Measurements from ENCODE around the gene NNMT.

Gene NNMT

DNA sequence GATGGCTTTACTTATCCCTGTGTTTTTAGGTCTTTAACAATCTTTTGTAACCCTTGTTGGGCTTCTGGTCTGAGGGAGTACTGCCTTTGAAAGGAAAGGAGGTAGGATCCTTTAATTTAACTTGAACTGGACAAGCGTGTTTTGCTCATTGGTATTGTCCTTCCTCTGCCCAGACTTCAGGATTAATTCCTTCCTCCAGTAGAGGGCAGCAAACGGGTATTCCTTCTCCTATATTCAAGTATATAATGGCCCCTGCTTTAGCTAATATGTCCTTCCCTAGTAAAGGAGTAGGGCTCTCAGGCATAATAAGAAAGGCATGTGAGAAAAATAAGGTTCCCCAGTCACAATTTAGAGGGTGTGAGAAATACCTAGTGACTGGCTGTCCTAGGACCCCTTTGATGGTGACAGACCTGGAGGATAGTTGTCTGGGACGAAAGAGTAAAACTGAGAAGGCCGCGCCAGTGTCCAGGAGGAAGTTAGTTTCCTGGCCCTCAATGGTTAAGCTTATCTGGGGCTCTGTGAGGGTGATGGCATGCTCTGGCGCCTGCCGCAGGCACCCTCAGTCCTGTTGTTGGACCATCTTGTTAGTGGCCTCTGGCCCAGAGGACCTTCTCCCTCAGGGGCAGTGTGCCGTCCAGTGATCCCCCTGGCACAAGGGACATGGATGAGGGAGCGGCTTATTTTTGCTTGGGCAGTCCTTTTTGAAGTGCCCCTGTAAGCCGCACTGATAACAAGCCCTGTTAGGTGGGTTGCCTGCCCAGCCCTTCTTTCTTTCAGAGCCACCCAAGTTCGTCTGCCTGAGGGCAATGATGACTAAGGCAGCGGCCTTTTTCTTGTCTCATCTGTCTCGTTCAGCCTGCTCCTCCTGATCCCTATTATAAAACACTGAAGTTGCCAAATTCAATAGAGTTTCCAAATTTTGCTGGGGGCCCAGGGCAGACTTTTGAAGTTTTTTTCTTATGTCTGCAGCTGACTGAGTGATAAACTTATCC is 52.3 kb downstream of the NNMT start:
- no peak for DNase-seq (ENCODE audit: low read depth, low spot score)

DNA sequence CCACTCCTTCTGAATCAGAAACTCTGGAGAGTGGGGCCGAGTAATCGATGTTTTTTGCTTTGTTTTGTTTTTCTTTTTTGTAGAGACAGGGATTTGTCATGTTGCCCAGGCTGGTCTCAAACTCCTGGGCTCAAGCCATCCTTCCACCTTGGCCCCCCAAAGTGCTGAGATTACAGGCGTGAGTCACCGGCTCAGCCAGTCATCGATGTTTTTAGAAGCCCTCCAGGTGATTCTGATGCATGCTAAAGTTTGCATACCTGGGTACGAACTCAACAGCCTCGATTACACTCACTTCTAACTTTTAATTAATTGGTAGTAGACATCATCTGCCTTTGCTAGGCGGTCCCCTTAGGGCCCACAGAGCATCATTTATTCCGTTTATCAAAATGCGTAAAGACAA is 53.8 kb downstream of the NNMT start:
- DNase-seq (ENCODE audit: low read depth, low spot score), result no peak

DNA sequence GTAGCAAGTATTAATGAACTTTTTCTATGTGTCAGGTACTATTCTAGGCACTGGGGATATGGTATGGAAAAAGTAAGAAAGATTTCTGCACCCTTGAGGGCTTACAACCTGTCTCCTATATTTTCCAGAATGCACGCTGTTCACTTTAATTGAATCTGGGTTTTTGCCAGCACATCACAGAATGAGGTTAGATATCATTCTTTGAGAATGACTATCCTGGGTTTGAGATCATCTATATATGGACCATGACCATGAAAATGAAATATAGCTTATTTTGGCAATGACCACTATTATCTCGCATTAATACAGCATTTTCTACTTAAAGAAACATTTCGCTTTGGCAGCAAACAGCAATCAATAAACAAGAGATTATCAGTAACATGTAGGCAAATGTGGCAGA is 57.2 kb downstream of the NNMT start:
- no peak for DNase-seq (ENCODE audit: low read depth, low spot score)

DNA sequence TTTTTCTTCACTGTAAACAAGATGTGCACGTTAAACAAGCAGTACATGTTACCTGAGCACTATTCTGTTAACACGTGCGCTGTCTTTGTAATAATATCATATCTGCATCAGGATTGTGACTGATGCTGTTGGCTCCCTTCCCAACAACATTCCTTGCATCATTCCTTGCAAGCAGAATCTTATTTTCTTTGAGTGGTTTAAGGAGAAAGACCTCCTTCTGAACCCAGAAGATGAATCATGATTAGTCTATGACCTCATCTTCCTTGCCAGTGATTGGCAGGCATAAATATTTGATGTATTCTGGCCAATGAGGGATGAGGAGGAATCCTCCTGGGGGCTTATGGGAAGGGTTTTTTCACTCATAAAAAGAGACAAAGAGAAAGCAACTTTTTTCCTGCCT is 57.9 kb downstream of the NNMT start:
- no peak for DNase-seq (ENCODE audit: low read depth, low spot score)

DNA sequence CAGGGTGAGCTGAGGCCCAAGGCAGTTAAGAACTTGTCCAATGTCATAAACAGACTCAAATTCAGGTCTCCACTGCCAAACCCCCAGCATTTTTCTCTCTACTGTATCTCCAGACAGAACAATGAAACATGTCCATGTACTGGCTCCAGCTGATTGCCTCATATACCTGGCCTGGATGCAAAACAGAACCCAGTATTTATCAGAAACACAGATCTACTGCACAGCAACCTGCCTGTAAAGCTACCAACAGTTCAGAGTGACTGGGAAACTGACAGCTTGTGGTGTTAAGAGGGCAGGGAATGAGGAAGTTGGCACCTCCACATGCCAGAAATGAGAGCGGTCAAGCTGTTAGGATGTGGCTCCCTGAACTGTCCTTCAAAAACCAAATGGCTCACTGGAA is 62.5 kb downstream of the NNMT start:
- no peak for DNase-seq (ENCODE audit: low read depth, low spot score)

DNA sequence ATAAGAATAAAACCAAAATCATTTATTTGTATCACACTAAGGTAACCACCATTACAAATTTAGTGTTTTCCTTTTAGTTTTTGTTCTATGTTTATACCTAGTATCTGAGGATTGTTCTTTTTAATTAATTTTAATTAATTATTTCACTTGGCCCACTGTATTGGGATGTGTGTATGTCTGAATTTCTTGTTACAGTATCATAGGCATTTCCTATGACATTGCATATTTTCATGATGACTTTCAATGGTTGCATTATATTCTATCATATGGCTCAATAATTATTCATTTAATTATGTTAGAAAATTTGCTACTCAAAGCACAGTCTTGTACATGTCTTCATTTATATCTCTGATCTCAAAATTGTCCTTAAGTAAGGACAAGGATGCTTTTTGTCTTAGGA is 63.1 kb downstream of the NNMT start:
- DNase-seq (ENCODE audit: low read depth, low spot score), result no peak

DNA sequence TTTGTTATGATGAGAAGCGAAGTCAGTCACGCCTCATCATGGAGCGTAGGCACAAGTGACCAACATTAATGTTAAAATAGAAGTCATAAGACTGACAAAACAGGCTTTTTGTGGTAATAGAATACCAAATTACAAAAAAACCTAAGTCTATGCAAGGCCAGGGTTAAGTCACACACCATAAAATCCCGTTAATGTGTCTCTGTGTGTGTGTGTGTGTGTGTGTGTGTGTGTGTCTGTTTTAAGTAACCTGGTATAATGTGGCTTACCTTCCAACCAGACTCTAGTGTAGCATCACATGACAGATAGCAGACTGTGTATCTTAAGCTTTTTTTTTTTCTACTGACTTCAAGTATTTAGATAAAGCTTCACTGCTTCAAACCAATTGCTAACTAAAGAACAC is 66.1 kb downstream of the NNMT start:
- no peak for DNase-seq (ENCODE audit: low read depth, low spot score)

DNA sequence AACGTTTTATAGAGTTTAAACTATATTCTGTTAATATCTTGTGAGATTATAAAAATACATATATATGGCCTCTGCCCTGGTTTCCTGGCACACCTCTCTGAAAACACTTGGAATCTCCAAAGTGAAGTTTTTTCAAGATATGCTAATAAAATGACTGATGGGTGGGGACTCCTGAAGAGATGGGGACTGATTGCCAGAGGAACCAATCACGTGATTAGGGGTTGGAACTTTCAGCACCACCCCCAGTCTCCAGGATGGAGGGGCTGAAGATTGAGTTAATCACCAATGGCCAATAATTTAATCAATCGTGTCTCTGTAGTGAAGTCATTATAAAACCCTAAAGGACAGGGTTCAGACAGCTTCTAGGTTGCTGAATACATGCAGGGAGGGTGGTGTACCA is 66.8 kb downstream of the NNMT start:
- DNase-seq (ENCODE audit: low read depth, low spot score), result no peak
